A549 treated with CORT108297 at 1 μM for 4 hours (cell line): ENCODE results near the gene OR5F1. TPM values are rescaled to one million over a fixed set of nuclear protein-coding genes. Genes with fewer than 3 reads are reported as not detected.

Experiments used
- total RNA-seq: library from RNA; stranded (reverse); fragments of 200-300 nt; extraction: Qiagen RNA extraction; gene quantifications from 5 replicates; pipeline ENCODE4 v1.2.3, GENCODE V29; 2022

OR5F1 gene
- not detected in 5 replicates for total RNA-seq

GRCh38 chr11:55994525-55994924 lies at the start of gene OR5F1:
TSS of gene OR5F1 (minus strand) at chr11:55994625. CDS start at chr11:55994625, 0 bp downstream.

GRCh38 chr11:56027354-56027753 lies 32.9 kb upstream of the OR5F1 start, which contains the start of gene OR5AS1:
TSS of gene OR5AS1 (plus strand) at chr11:56027654. CDS start at chr11:56030419, 2,765 bp downstream.

GRCh38 chr11:55969845-55970244 lies 24.6 kb downstream of the OR5F1 start, which contains the start of gene OR10AG1:
TSS of gene OR10AG1 (minus strand) at chr11:55969945. CDS start at chr11:55969907, 38 bp downstream.

Other genes with a start within 250 kb of the OR5F1 start
- not detected in 5 replicates for gene OR5D13, start 221.2 kb downstream of the OR5F1 start, total RNA-seq
- gene OR5D14, start 199.1 kb downstream of the OR5F1 start, total RNA-seq, result not detected in 5 replicates
- gene OR5L1, start 183.3 kb downstream of the OR5F1 start, total RNA-seq, result not detected in 5 replicates
- not detected in 5 replicates for gene OR5D18, start 175.0 kb downstream of the OR5F1 start, total RNA-seq
- not detected in 5 replicates for gene OR5L2, start 167.4 kb downstream of the OR5F1 start, total RNA-seq
- gene OR5D16, start 155.9 kb downstream of the OR5F1 start, total RNA-seq, result not detected in 5 replicates
- not detected in 5 replicates for gene TRIM51, start 111.3 kb downstream of the OR5F1 start, total RNA-seq
- gene OR5W2, start 80.0 kb downstream of the OR5F1 start, total RNA-seq, result not detected in 5 replicates
- gene OR5I1, start 58.2 kb downstream of the OR5F1 start, total RNA-seq, result not detected in 5 replicates
- gene OR10AG1, start 24.7 kb downstream of the OR5F1 start, total RNA-seq, result not detected in 5 replicates
- not detected in 5 replicates for gene OR5AS1, start 33.0 kb upstream of the OR5F1 start, total RNA-seq
- not detected in 5 replicates for gene OR8I2, start 98.7 kb upstream of the OR5F1 start, total RNA-seq
- not detected in 5 replicates for gene OR8H2, start 109.1 kb upstream of the OR5F1 start, total RNA-seq
- not detected in 5 replicates for gene OR8H3, start 127.7 kb upstream of the OR5F1 start, total RNA-seq
- not detected in 5 replicates for gene OR8J3, start 145.6 kb upstream of the OR5F1 start, total RNA-seq
- not detected in 5 replicates for gene OR8K5, start 165.7 kb upstream of the OR5F1 start, total RNA-seq
- not detected in 5 replicates for gene OR5J2, start 182.0 kb upstream of the OR5F1 start, total RNA-seq
- not detected in 5 replicates for gene OR5T2, start 239.6 kb upstream of the OR5F1 start, total RNA-seq